HG02884 (cell line): ENCODE data around the gene DENR.

Experiments used
- ATAC-seq: cut with Tn5 transposase; IDR thresholded peaks from one replicate; pipeline ENCODE4 v1.9.1; 2021; ENCODE audit warnings: mild to moderate bottlenecking, moderate library complexity; ENCODE audit not compliant: unreplicated experiment

DENR gene

GRCh38 chr12:122813310-122813713, 60.7 kb downstream of the DENR start:
- ATAC-seq: no peak

GRCh38 chr12:122819209-122819785, 66.7 kb downstream of the DENR start:
- ATAC-seq: no peak

- no peak for ATAC-seq
Measured at GRCh38 chr12:122820138-122820537, 67.5 kb downstream of the DENR start.
